ENCODE results near the gene ETFB.

Gene ETFB

DNA sequence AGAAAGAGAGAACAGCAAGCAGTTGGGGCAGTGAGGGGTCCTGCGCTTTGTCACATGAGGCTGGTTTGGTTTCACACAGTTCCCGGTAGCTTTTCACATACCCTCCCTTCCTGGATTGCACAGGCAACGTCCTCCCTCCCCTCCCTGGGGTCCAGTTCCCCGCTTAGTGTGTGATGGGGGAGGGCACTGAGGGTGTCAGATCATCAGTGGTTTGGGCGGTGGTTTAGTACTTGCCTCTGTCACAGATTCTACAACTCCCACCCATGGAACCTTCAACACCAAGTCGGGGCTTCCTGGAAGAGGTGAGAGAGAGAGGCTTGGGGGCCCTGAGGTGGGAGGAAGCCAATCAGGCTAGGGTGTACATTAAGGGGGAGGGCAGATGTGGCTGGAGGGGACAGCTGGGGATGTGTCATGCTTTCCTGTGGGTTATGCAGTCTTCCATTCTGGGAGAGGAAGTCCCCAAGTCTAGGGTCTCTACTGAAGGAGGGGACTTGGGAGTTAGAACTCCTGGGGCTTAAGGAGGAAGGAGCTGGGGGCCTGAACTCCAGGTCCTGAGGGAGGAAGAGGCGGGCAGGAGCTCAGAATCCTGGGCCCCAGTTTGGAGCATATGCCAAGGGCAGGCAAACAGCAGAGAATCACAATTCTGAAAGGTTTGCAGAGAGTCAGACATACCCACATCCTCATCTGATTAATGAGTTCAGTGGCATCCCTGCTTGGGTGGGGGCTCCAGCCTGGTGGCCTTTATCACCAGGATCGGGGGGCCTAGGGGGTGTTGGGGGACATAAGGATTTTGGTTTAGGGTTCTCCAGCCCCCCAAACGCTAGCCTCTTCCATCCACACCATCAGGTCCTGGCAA lies 6.7 kb upstream of the ETFB start, which contains the start of gene NKG7:
Gene NKG7 (minus strand): TSS at position 6 of the 856 bp plus-strand sequence. CDS start 119 bp downstream, outside the sequence.
- peak; percentile 86 for DNase-seq (ENCODE audit: low read depth)

DNA sequence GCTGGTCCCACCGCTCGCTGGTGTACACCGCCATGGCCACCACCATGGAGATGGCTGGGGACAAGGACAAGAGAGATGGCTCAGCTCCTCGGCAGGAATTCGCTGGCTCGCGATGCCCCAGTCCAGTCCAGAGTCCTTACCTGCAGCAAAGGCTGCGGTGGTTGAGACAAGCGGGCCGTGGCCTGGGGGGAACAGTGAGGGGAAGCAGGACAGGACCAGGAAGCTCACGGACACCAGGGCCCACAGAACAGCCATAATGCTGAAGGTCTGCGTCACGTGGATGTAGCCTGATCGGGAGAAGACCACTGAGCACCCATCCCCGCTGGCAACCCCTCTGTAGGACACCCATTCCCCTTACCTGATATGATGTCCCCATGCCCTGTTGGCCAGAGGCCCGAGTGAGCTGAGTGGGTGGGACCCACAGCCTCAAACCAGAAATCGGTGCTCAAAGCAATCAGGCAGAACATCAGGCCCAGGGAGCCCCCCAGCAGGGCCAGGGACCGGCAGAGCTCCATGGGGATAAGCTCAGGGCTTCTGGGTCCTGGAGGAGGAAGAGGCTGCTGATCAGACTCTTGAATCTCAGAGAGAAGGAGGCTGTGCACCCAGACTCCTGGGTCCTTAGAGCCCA lies 5.9 kb upstream of the ETFB start:
- no peak for DNase-seq (ENCODE audit: low read depth)

DNA sequence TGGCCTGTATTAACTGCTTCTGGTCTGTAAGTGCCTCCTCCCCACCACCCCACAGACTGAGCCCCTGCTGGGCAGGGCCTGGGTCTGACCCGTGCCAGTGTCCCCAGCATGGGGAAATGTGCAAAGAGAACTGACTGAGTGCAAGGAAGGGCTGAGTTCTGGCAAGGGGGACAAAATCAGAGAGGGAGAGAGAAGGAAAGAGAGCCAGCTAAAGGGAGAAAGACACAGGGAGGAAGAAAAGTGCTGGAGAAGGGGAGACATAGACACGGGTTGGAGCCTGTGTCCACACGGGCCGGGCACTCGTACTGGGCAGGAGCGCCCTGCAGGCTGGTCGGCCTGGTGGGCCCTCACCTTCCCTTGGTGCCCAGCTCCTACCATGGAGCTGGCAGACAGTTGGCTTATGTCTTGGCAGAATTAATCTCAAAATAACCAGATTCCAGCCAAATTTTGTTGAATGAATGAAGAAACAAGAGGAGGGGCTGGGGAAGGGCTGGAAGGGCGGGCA lies 5.0 kb upstream of the ETFB start:
- no peak for DNase-seq (ENCODE audit: low read depth)

DNA sequence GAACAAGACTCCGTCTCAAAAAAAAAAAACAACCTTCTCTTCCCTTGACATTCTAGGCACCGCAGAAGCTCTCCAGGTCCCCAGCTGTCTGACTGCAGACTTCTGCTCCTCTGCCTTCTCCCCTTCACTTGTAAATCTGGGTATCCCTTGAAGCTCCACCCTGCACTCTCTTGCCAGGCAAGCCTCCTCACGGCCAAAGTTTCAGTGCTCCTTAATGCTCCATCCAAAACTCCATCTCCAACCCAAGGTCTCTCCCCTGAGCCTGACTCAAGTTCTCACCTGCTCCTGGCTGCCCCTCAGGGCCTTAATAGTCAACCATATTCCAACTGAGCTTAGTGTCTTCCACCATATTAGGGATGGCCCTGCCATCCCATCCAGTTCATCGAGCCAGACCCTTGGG lies 4.0 kb upstream of the ETFB start:
- no peak for DNase-seq (ENCODE audit: low read depth)

DNA sequence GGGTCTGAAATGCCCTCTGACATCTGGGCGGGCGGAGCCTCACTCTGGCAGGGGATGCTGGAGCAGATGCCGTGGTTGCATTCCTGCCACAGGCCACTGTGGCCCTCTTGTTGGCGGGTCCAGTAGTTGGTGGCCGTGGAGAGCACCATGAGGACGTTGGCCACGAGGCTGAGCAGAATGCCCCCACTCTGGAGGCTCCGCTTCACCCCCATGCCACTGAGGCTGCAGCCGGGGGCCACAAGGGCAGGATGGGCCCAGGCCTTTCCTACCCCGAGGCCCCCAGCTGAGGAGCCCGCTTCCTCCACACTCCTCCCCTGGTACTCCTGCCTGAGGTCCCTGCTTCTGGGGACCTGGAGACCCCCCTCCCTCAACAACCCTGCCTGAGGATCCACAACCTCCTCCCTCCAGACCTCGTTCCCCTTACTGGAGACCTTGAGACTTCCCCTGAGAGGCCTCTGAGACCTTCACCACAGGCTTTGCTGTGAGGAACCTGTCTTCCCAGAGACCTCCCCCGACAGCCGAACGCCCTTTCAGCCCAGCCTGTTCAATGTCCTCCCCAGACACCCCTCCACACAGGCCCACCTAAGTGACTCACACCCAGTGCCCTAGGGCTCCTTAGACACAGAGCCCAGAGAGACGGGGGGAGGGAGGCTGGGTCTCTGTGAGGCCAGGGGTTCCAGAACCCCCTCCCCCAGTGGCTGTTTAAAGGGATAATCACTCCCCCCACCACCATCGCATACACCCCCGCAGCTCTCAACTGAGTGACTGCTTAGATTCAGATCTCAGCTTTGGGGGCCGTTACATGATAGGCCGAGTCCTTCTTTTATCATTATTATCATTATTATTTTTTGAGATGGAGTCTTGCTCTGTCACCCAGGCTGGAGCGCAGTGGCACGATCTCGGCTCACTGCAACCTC lies 2.4 kb upstream of the ETFB start, which contains the start of gene CLDND2:
Gene CLDND2 (minus strand): TSS at position 638 of the 917 bp plus-strand sequence. CDS start 426 bp downstream, at position 212.
- peak; percentile 42 for DNase-seq (ENCODE audit: low read depth)

DNA sequence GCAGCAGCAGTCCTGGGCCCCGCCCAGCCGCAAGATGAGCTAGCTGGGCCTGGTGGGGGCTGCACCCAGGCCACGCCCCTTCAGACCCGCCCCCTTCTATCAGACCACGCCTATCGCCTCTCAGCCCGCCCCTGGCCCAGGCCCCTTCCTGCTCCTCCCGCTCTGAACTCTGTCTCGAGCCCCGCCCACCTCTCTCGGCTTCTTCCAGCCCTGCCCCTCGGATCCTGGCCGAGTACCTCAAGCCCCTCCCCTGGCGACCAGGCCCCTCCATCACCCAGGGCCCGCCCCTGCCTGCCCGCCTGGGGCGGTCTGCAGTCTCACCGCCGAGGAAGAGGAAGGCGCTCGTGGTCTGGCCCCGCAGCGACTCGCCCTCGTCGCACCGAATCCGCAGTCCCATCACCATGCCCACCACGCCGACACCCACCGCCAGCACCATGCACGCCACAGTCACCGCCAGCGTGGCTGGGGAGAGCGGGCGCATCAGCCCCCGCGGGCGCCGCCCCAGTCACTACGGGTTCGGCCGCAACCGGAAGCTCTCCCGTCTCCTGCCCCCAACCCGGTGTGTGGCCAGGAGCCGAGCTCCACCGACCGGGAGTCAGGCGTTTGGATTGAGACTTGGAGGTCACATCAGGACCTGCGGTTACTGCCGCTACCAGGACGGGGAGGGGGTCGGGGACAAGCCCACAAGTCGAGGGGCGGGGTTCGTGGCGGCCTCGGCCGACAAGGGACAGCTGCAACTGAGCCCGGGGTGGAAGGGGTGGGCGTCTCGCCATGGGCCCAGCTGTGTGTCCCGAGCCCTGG lies 1.6 kb upstream of the ETFB start:
- DNase-seq (ENCODE audit: low read depth): peak; percentile 94

DNA sequence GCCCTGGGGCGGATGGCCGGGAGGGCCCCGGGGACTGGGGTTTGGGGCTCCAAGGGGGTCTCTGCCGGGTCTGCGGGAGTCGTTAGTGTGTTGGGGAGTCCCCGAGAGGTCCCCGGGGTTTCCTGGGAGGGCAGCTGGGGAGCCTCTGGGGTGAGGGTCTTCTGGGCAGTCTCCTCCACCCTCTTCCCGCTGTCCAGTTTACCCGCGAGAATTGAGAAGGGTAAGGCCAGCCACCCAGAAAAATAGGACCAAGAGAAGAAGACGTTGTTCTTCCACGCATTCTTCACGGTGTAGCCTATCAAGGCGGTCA lies 1.0 kb upstream of the ETFB start:
- no peak for DNase-seq (ENCODE audit: low read depth)

DNA sequence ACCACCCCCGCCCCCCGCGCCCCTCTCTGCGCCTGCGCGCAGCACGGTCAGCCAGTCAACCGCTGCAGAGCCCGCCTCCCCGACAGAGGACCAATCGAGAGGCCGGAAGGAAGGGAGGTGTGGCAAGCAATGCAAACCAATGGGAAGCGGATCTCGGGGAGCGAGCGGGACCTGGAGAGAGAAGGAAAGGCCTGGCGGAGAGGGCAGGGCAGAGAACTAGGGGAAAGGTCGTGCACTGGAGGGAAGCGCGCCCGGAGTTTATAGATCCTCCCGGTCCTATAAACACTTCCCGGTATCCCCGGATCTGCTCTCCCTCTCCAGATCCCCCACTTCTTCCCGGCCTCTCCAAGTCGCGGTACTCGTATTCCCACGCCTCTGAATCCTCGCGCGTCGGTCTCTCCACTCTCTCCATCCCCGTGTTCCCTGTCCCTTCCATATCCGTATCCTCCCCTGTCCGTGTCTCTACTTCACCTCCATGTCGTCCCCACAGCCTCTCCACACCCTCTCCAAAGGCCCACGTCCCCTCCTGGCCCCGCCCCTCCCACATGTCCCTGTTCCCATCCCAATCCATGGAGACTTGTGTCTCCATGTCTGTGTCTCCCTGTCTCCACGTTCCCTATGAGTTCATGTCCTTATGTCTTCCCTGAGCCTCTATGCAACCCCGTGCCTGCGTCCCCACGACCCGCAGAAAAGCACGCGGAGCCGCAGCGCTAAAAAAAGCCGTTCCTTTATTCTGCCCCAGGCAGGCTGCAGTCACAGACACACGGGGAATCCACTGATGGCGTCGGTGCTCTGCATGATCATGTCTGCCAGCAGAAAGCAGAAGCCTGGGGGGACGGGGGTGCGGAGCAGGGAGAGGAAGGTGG lies 434 bp upstream of the ETFB start:
- peak; percentile 85 for DNase-seq (ENCODE audit: low read depth)

DNA sequence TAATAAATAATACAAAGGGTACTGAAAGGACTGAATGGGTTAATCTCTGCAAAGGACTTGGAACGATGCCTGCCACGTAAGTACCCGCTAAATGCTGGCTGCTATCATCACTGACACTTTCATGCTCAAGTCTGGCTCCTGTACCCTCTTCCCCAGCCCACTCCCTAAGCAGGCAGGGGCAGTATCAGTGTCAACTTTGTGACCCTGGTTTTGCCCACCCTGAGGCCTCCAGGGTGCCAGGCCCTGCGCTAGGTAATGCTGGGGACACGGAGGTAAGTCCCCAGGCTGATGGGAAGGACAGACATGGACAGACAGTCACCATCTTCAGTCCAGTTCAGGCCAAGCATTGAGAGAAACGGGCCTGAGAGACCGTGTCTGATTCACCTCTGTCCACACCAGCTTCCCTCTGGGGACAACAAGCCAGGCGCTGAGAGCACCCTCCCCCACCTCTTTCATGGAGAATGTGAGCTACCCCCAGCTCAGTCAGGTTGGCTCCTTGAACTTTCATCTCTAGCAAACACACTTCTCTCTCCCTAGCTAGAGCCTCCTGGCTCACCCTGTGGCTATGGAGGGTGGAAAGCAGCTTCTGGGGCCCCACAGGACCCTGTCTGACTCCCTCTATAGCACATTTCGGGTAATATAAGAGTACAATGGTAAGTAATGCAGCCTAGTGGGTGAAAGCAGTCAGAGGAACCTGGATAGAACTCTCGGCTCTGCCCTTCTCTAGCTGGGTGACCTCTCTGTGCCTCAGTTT lies 800 bp downstream of the ETFB start:
- no peak for DNase-seq (ENCODE audit: low read depth)

DNA sequence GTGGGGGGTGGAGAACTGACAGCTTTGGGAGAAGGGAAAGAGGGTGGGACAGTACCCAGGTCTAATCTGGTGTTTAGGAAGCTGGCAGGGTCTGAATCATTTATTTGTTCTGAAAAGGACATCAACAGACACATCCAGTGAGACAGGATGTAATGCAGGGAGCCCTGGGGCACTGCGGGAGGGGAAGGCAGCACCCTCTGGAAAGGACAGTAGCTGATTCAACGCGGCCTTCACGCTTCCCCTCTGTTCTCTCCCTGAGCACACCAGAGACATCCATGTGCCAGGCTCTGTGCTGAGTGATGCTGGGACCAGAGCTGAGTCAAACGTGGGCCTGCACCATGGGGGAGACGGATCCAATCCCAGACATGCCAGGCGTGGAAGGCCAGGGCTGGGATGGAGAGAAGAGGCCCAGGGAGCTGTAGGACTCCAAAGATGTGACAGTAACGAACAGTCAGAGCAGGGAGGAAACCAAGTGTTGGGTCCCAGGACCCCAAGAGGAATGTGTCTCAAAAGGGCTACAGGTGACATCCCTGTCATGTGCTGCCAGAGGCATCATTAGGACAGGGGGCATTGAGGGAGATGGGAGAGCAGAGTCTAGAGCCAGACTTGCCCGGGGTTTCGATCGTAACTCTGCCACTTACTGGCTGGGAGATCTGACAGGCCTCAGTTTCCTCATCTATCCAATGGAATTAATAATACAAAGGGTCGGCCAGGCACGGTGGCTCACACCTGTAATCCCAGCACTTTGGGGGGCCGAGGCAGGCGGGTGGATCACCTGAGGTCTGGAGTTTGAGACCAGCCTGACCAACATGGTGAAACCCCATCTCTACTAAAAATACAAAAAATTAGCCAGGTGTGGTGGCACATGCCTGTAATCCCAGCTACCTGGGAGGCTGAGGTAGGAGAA lies 1.7 kb downstream of the ETFB start:
- DNase-seq (ENCODE audit: low read depth): no peak

DNA sequence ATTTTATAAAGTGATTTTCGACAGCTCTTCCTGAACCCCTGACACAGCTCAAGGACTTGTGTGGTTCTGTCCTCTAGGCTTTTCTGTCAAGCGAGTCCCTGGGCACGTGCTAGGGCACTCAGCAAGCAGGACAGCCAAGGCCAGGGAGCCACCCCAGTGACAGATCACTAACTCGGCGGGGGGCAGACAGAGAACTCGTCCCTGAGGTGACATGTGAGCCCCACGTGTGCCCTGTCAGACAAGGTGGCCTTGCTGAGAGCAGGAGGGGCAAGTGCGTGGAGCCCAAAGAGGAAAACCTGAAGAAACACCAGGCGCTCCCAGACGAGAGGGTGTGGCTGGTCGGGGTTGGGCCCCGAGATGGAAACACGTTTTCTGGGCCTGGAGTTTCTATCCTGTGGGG lies 4.9 kb downstream of the ETFB start:
- DNase-seq (ENCODE audit: low read depth): no peak

DNA sequence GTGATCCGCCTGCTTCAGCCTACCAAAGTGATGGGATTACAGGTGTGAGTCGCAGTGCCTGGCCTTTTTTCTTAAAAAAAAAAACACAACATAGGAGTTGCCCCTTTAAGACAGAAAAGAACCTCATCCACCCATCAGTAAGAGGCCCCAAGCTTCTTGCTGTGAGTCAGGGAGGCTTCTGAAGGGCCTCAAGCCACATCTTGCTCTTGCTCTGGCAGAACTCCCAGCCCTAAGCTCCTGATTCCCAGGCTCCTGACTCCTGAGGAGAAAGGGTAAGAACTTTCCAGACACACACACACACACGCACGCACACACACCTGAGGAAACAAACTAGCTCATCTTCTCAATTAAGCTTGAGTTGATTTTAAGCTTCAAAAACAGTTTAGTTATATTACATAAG lies 6.9 kb downstream of the ETFB start:
- no peak for DNase-seq (ENCODE audit: low read depth)

DNA sequence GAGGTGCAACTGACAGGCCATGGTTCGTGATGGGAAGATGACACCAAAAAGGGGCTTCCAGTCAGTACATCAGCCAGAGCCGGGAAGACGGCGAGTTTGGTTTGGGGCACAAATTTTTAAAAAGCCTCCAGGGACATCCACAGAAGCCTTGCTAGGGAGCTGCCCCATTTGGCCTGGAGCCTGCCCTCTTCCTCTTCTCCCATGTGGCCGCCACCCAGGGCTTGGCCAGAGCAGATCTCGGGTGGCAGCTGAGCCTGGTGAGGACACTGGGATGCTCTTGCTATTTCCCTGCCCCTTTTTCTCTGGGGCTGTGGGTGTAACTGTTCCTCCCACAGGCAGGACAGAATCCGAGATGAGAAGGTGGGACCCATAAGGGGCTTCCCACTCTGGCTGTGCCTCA lies 8.2 kb downstream of the ETFB start:
- DNase-seq (ENCODE audit: low read depth): no peak

DNA sequence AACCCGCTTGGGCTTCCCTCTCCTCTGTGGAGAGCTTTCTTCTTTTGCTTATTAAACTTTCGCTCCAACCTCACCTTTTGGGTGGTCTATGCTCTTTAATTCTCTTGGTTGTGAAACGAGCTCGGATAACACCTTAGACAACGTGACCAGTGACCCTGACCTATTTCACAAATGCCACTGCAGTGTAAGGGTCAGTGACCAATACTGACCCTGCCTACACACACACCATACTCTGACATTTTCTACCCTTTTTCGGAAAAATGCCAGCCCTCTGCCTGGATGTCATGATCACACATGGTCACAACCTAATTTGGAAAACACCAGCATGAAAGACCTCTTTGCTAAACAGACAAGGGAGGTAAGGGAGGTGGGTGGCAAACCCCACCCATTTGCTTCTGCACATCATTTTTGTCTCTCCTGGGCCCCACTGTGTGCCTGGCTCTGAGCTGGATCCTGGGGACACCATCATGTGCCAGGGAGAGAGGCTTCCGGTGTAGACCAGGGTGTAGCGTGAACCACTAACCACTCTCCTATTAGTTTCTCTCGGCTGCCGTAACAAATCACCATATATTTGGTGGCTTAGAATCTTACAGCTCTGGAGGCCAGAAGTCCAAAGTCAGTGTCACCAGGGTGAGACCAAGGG lies 9.9 kb downstream of the ETFB start:
- DNase-seq (ENCODE audit: low read depth): no peak

DNA sequence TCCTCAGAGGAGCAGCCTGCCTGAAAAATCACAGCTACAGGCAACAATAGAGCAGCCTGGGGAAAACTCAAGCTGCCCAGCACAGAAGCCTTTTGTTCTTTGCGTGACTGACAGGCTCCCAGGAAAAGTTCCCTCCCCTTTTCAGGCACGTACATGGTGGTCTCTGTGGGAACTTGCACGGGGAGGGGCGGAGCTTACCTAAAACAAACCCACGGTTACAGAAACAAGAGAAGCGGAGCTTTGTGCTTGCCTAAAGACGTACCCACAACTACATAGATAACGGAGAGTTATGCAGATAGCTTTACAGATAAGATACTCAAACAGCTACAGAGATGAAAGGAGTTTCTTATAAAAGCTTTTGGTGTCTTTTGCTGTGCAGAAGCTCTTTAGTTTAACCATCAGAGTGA lies 11.4 kb downstream of the ETFB start:
- no peak for DNase-seq (ENCODE audit: low read depth)

DNA sequence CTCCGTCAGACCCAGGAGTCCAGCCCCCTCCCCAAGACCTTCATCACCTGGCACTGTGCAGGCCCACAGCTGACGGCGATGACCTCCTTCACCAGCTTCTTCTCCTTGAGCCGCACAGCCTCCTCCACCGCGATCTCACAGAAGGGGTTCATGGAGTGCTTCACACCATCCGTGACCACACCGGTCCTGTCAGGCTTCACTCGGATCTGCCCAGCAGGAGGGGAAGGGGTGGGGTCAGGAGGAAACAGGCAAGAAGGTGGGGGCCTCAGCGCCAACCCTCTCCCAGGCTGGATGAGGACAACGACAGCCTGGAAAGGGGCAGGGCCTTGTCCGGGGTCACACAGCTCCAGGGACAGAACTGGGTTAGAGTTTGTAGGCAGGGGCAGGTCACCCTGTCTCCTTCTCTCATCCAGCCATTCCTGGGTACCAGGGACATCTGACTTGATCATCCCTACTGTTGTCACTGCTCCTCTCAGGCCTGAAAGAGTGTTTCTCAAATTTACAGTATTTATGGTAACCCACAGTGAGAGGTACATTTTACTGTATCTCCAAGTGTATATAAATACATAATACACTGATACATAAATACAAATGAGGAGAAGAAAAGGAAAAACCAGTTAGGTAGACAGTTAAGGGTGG lies 12.0 kb downstream of the ETFB start:
- DNase-seq (ENCODE audit: low read depth): no peak

DNA sequence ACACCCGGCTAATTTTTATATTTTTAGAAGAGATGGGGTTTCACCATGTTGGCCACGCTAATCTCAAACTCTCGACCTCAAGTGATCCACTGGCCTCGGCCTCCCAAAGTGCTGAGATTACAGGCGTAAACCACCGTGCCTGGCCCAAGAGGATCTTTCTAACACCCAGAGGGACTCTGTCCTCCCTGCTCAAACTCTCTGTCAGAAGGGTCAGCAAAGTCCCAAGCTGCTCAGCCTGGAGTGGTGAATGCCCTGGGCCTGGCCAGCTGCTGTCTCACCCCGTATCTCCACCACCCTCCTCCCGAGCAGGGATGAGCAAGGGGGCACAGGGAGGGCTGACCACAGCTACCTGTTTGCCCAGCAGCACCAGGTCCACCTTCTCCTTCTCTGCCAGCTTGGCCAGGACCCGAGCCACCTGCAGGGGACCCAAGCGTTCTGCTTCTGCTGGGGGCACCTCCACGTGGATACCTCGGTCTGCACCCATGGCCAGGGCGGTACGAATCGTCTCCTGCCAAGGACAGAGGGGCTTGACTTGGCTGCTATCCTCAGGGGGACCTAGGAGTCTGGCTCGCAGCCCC lies 13.3 kb downstream of the ETFB start:
- DNase-seq (ENCODE audit: low read depth): no peak

Data from activated gamma-delta T cell treated with anti-CD3 and anti-CD28 coated beads, Interleukin-2, amount 50 U/mL, for 16 hours (primary cell).